HepG2 (cell line): ENCODE results near the gene SYT14. TPM values are rescaled to one million over a fixed set of nuclear protein-coding genes. Genes with fewer than 3 reads are reported as not detected.

ENCODE experiments used
- ATAC-seq: fragments of 200-7000 bp; cut with Tn5 transposase; 3 replicates; pipeline ENCODE4 v1.9.1; 2020; ENCODE audit warnings: mild to moderate bottlenecking, moderate library complexity
- BruUV-seq: library from RNA; stranded (reverse); fragments of 400-500 nt; replicated peaks from 2 replicates; lab custom pipeline; 2021; lab: Mats Ljungman, UMichigan
- CTCF ChIA-PET: fragments of 300-600 bp; formaldehyde crosslinking; extraction: SDS; loops from one replicate; lab custom pipeline; 2021; ENCODE audit warnings: low total read pairs, inconsistent platforms, low intra/inter-chr PET ratio; lab: Yijun Ruan, JAX
- POLR2A ChIA-PET: fragments of 350-600 bp; sonication (Branson Sonifier 250); formaldehyde crosslinking; loops from one replicate; lab custom pipeline; 2020; ENCODE audit warnings: antibody characterized with exemption, inconsistent platforms; lab: Yijun Ruan, JAX
- DNase-seq: peaks from one replicate; pipeline ENCODE4 v3.0.0-alpha.2; 2015; ENCODE audit warnings: low spot score
- FAIRE-seq: peaks from 3 replicates; lab custom pipeline; 2011; peaks lifted over from hg19 to GRCh38; lab: Jason Lieb, UNC
- H2AFZ ChIP-seq: one replicate; pipeline ENCODE4 v1.6.1; 2011; ENCODE audit warnings: low read length, inconsistent platforms
- H3K27ac ChIP-seq: fragments of 300-600 bp; 3 replicates; pipeline ENCODE4 v1.8.0; 2011; ENCODE audit warnings: mixed run types, mild to moderate bottlenecking, mixed read lengths, low read length, inconsistent platforms; ENCODE audit not compliant: insufficient read depth; ENCODE audit errors: extremely low read length
- H3K27me3 ChIP-seq, 2 experiments: fragments of 200-600 bp in 1 of 2; 2 replicates in 1 of 2; 3 replicates in 1 of 2; pipeline versions ENCODE4 v1.6.0 to v1.8.0; 2011; ENCODE audit warnings: low read length in 2 of 2, mild to moderate bottlenecking in 2 of 2, moderate library complexity in 2 of 2, inconsistent platforms in 1 of 2; ENCODE audit not compliant: insufficient read depth in 2 of 2, control insufficient read depth in 1 of 2
- H3K36me3 ChIP-seq, 2 experiments: fragments of 200-600 bp in 1 of 2; replicated peaks in 1 of 2; 2 replicates in 1 of 2; 3 replicates in 1 of 2; pipeline versions ENCODE4 v1.5.1 to v1.8.0; 2011; ENCODE audit warnings: low read length in 2 of 2, inconsistent platforms in 1 of 2; ENCODE audit not compliant: insufficient read depth in 2 of 2, control insufficient read depth in 1 of 2
- H3K4me1 ChIP-seq: 2 replicates; pipeline ENCODE4 v1.5.1; 2012; ENCODE audit warnings: low read length, inconsistent platforms; ENCODE audit not compliant: insufficient read depth
- H3K4me2 ChIP-seq: 2 replicates; pipeline ENCODE4 v1.6.0; 2011; ENCODE audit warnings: low read depth, low read length, inconsistent platforms
- H3K4me3 ChIP-seq, 3 experiments: fragments of 200-600 bp in 1 of 3; sonication (generic), shearing (Covaris generic) in 1 of 3; replicated peaks in 1 of 3; 2 replicates each; pipeline ENCODE4 v1.5.1; 2011 to 2016; ENCODE audit warnings: low read length in 3 of 3, inconsistent platforms in 2 of 3, low read depth in 2 of 3, mild to moderate bottlenecking in 2 of 3, control low read depth in 1 of 3, mixed read lengths in 1 of 3; ENCODE audit not compliant: insufficient read depth in 1 of 3
- H3K79me2 ChIP-seq: one replicate; pipeline ENCODE4 v1.6.1; 2011; ENCODE audit warnings: low read length, inconsistent platforms; ENCODE audit not compliant: insufficient read depth
- H3K9ac ChIP-seq: 2 replicates; pipeline ENCODE4 v1.6.0; 2011; ENCODE audit warnings: mild to moderate bottlenecking, low read depth, low read length, inconsistent platforms; ENCODE audit not compliant: insufficient read depth
- H3K9me3 ChIP-seq: 2 replicates; pipeline ENCODE4 v1.5.1; 2012; ENCODE audit warnings: mild to moderate bottlenecking, low read length
- H4K20me1 ChIP-seq: 2 replicates; pipeline ENCODE4 v1.6.0; 2011; ENCODE audit warnings: inconsistent platforms, mild to moderate bottlenecking, low read length, moderate library complexity; ENCODE audit not compliant: insufficient read depth
- HNRNPL ChIP-seq: fragments of 200-400 bp; formaldehyde crosslinking; IDR thresholded peaks from 2 replicates; pipeline ENCODE4 v1.6.1; 2017; ENCODE audit warnings: mild to moderate bottlenecking, low read depth, low read length
- HOXD1 ChIP-seq: sonication (generic); formaldehyde crosslinking; IDR thresholded peaks from 2 replicates; pipeline ENCODE4 v1.5.0; 2020; ENCODE audit warnings: missing genetic modification reagents
- NFIC ChIP-seq: IDR thresholded peaks from 2 replicates; pipeline ENCODE4 v1.6.1; 2012; ENCODE audit warnings: mild to moderate bottlenecking, low read length, inconsistent platforms
- SALL1 ChIP-seq: sonication (generic); formaldehyde crosslinking; IDR thresholded peaks from 2 replicates; pipeline ENCODE4 v1.8.0; 2022; ENCODE audit warnings: mild to moderate bottlenecking, missing genetic modification reagents
- TOPORS ChIP-seq: sonication (generic); formaldehyde crosslinking; IDR thresholded peaks from 2 replicates; pipeline ENCODE4 v1.8.0; 2023; ENCODE audit warnings: mild to moderate bottlenecking, missing genetic modification reagents
- TSC22D2 ChIP-seq: sonication (generic); formaldehyde crosslinking; IDR thresholded peaks from 2 replicates; pipeline ENCODE4 v1.5.1; 2020; ENCODE audit warnings: missing genetic modification reagents, mild to moderate bottlenecking, borderline replicate concordance
- USF2 ChIP-seq, 2 experiments: sonication (generic) in 1 of 2; formaldehyde crosslinking in 1 of 2; IDR thresholded peaks; 2 replicates each; pipeline versions ENCODE4 v1.5.1 to v1.6.1; 2011 to 2020; ENCODE audit warnings: borderline replicate concordance in 1 of 2, low read depth in 1 of 2, low read length in 1 of 2, mild to moderate bottlenecking in 1 of 2, missing genetic modification reagents in 1 of 2, moderate library complexity in 1 of 2
- XRCC5 ChIP-seq: fragments of 200-400 bp; formaldehyde crosslinking; optimal IDR thresholded peaks from 2 replicates; pipeline ENCODE3; 2017; ENCODE audit warnings: mild to moderate bottlenecking, low read length
- ZBTB33 ChIP-seq: sonication (generic); formaldehyde crosslinking; IDR thresholded peaks from 2 replicates; pipeline ENCODE4 v1.4.0; 2020; ENCODE audit warnings: missing genetic modification reagents
- ZC3H4 ChIP-seq: sonication (generic); formaldehyde crosslinking; IDR thresholded peaks from 2 replicates; pipeline ENCODE4 v1.4.0; 2020; ENCODE audit warnings: missing genetic modification reagents, borderline replicate concordance
- ZNF407 ChIP-seq: sonication (generic); formaldehyde crosslinking; IDR thresholded peaks from one replicate; pipeline ENCODE4 v1.5.1; 2020; ENCODE audit warnings: mild to moderate bottlenecking, missing genetic modification reagents; ENCODE audit errors: not compliant biosample characterization
- WGBS: methylation state at CpG from one replicate; pipeline ENCODE4 v1.1.6; 2017; ENCODE audit warnings: low lambda C conversion rate; 5-methylcytosine and 5-hydroxymethylcytosine counted together
- in situ Hi-C: cut with HindIII; loops from 2 replicates; pipeline ENCODE4 v1.10.0; 2017; ENCODE audit warnings: low pct_unique_long_range_greater_than_20kb; ENCODE audit not compliant: extremely low pct_ligation_motif_present
- intact Hi-C: fragments of 100-400 bp; cut with micrococcal nuclease; formaldehyde crosslinking; loops from one replicate; pipeline ENCODE4 v1.10.0; 2022; ENCODE audit not compliant: unreplicated experiment
- polyA plus RNA-seq, 8 experiments: library from polyadenylated mRNA; depleted of rRNA in 3 of 8; stranded (reverse) in 7 of 8; unstranded in 1 of 8; fragments of >200 nt; fragmentation: Illumina TruSeq in 4 of 8; extraction: Trizol in 4 of 8; gene quantifications; 2 replicates each; pipeline versions ENCODE4 v1.2.1 to v1.2.3, GENCODE V29; 2011 to 2016; ENCODE audit warnings: low read depth in 4 of 8, missing spikeins in 1 of 8, mixed read lengths in 1 of 8; ENCODE audit not compliant: insufficient read depth in 1 of 8
- total RNA-seq, 5 experiments: library from RNA; depleted of rRNA; stranded (reverse); fragments of >200 nt; fragmentation: Illumina TruSeq; extraction: Trizol; gene quantifications; 2 replicates each; pipeline ENCODE4 v1.2.3, GENCODE V29; 2016; ENCODE audit warnings: low read depth in 1 of 5

Gene SYT14
- total and polyA plus RNA-seq, 2 of the 13 experiments (the other 11 are each of a cell fraction or from before 2014, with no cell fraction given), result not detected

GRCh38 chr1:210117681-210118170 is 179.7 kb downstream of the SYT14 start (continued):
- TF ChIP-seq USF2 (IDR thresholded peaks at IDR 0.05; ENCODE audit: low read depth, low read length), result no peak
- TF ChIP-seq USF2 (CRISPR knock-in tag; IDR thresholded peaks at IDR 0.05; ENCODE audit: borderline replicate concordance), result no peak
- no peak for TF ChIP-seq HNRNPL
- no peak for TF ChIP-seq TOPORS (CRISPR knock-in tag)
- TF ChIP-seq TSC22D2, result no peak
- no peak for TF ChIP-seq XRCC5
- TF ChIP-seq NFIC, result no peak
- no peak for TF ChIP-seq ZC3H4 (CRISPR knock-in tag)
- no peak for TF ChIP-seq HOXD1 (CRISPR knock-in tag)
- no peak for TF ChIP-seq ZBTB33 (CRISPR knock-in tag)

- ATAC-seq (no peak), FAIRE-seq (no peak), DNase-seq (no peak)
- TF ChIP-seq SALL1 (no peak), ZNF407 (CRISPR knock-in tag) (no peak)
These were observed 185.4 kb downstream of the SYT14 start for GRCh38 chr1:210123383-210123782.

More at GRCh38 chr1:210123383-210123782, 185.4 kb downstream of the SYT14 start:
- no peaks in the 10 kb centered on the region for H3K79me2 ChIP-seq
- BruUV-seq, result no TSS peak
- no peak overlapping the region for H3K4me2 ChIP-seq
- in situ Hi-C loops, result no loop called here
- no peaks in the 10 kb centered on the region; a peak in 1 of 5 replicates for H3K27me3 ChIP-seq
- intact Hi-C loops, result no loop called here
- no peaks in the 10 kb centered on the region for H3K36me3 ChIP-seq
- H3K4me3 ChIP-seq, result no peak overlapping the region
- H2AFZ ChIP-seq, result no peak overlapping the region
- no peaks in the 10 kb centered on the region for H4K20me1 ChIP-seq
- ChIA-PET CTCF (no interaction called here), POLR2A (no interaction called here)
- no peak overlapping the region for H3K9ac ChIP-seq
- no peak overlapping the region for H3K27ac ChIP-seq
- no peaks in the 10 kb centered on the region for H3K4me1 ChIP-seq
- 0% methylated on average over 1 of the region's 1 CpG for WGBS
- H3K9me3 ChIP-seq, result no peaks in the 10 kb centered on the region
